AG04450 (cell line): ENCODE data around the gene UNC50. TPM values are rescaled to one million over a fixed set of nuclear protein-coding genes. Genes with fewer than 3 reads are reported as not detected.

Experiments used
- CTCF ChIA-PET: fragments of 300-600, 350-600 bp; formaldehyde crosslinking; extraction: SDS; loops from one replicate; lab custom pipeline; 2022; ENCODE audit warnings: antibody characterized with exemption, inconsistent platforms; lab: Charles Lee
- POLR2A ChIA-PET: fragments of 350-600 bp; formaldehyde crosslinking; extraction: SDS; loops from one replicate; lab custom pipeline; 2021; ENCODE audit warnings: antibody characterized with exemption, inconsistent platforms; lab: Yijun Ruan, JAX
- DNase-seq: peaks from one replicate; pipeline ENCODE4 v3.0.0-alpha.2; 2011; ENCODE audit warnings: low read depth, low spot score
- H3K27ac ChIP-seq: one replicate; pipeline ENCODE4 v1.5.1; 2012; ENCODE audit warnings: low read depth, low read length, control low read depth
- H3K27me3 ChIP-seq: one replicate; pipeline ENCODE4 v1.6.0; 2012; ENCODE audit warnings: low read length; ENCODE audit not compliant: control insufficient read depth, insufficient read depth
- H3K4me3 ChIP-seq: 2 replicates; pipeline ENCODE4 v1.5.1; 2011; ENCODE audit warnings: mild to moderate bottlenecking, low read depth, low read length, control low read depth
- H3K9me3 ChIP-seq: 2 replicates; pipeline ENCODE4 v1.5.1; 2012; ENCODE audit warnings: low read length; ENCODE audit not compliant: control insufficient read depth, insufficient read depth
- polyA plus RNA-seq: library from polyadenylated mRNA; depleted of rRNA; stranded (reverse); fragments of >200 nt; gene quantifications from 2 replicates; pipeline ENCODE4 v1.2.3, GENCODE V29; 2011
- TF ChIP-seq, protein P1 (sequence below): IDR thresholded peaks from 2 replicates; pipeline ENCODE4 v1.5.1; 2011; ENCODE audit warnings: low read depth, low read length, control low read depth, inconsistent platforms

UNC50 gene
- polyA plus RNA-seq, 1 experiment = 64.1 TPM

DNA sequence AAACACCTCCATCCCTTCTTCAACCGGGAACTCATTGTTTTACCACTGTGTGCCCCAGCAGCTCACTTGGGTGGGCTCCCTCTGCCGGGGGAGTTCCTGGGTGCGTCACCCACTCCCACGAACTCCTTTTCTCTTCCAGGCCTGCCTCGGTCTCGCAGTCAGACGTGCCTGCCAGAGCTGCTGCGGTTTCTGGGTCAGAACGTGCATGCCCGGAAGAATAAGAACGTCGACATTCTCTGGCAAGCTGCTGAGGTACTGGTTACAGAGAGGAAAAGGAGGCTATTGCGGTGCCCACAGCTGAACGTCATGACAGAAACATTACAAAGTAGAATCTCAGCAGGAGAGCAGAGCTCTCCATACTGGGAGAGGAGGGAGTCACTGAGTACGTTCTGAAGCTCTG is 35.7 kb upstream of the UNC50 start:
- Histone ChIP-seq H3K27me3 (no peaks in the 10 kb centered on the region), H3K4me3 (no peak overlapping the region), H3K27ac (no peak overlapping the region), H3K9me3 (no peaks in the 10 kb centered on the region; the same call in 1 of the 2 replicates)
- CTCF ChIA-PET = no interaction called here
- POLR2A ChIA-PET = no interaction called here
- DNase-seq = no peak
- TF ChIP-seq, protein P1, sequence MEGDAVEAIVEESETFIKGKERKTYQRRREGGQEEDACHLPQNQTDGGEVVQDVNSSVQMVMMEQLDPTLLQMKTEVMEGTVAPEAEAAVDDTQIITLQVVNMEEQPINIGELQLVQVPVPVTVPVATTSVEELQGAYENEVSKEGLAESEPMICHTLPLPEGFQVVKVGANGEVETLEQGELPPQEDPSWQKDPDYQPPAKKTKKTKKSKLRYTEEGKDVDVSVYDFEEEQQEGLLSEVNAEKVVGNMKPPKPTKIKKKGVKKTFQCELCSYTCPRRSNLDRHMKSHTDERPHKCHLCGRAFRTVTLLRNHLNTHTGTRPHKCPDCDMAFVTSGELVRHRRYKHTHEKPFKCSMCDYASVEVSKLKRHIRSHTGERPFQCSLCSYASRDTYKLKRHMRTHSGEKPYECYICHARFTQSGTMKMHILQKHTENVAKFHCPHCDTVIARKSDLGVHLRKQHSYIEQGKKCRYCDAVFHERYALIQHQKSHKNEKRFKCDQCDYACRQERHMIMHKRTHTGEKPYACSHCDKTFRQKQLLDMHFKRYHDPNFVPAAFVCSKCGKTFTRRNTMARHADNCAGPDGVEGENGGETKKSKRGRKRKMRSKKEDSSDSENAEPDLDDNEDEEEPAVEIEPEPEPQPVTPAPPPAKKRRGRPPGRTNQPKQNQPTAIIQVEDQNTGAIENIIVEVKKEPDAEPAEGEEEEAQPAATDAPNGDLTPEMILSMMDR = no peak

DNA sequence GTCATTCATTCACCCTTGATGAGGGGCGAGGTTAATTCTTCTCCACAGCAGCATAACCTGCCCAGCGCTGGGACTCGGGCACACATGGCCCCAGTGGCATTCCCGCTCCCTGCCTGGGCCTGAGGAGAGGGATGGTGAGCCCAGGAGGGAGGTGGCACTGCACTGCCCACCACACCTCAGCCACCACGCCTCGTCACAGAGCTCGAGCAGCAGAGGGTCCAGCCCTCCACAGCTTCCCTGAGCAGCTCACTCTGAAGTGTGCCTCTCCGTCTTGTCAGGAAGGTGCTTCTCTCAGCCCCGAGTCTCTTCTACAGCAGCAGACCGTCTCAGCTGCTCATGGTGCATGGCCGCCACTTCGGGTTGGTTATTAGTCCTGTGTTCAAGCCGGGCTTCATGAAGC is 35.0 kb upstream of the UNC50 start:
- no peak overlapping the region for H3K27ac ChIP-seq
- ChIA-PET CTCF (interaction anchor here (0.8 kb wide), 1 partner anchor 161 kb away, joined by 3 read pairs; no protein-coding TSS in a partner anchor), POLR2A (no interaction called here)
- no peak overlapping the region for H3K4me3 ChIP-seq
- H3K9me3 ChIP-seq = no peaks in the 10 kb centered on the region; the same call in 1 of the 2 replicates
- DNase-seq = no peak
- no peaks in the 10 kb centered on the region for H3K27me3 ChIP-seq
- TF ChIP-seq, protein P1 = no peak

DNA sequence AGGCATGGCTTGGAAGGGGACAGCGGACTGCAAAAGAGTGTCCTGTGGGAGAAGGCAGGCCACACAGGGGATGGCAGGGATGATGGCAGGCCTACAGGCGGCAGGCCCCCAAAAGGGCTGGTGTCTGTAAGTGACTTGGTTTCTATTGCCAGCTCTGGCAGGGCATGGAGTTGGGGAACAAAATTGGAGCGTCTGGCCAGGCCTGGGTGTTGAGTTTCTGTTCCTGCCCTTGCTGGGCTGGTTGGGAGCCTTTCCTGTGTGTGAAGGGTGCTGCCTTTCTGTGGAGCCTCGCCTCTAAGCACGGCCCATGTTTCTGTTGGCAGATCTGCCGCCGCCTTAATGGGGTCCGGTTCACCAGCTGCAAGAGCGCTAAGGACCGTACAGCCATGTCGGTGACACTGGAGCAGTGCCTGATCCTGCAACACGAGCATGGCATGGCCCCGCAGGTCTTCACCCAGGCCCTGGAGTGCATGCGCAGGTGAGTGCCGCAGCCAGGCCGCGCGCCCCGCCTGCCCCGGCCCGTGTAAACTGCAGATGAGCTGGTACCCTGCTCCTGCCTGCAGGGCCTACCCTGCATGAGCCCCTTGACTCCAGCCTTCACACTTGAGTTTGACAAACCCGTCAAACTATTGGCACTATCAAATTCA is 31.6 kb upstream of the UNC50 start:
- no peak for DNase-seq
- CTCF ChIA-PET = no interaction called here
- TF ChIP-seq, protein P1 = no peak
- Histone ChIP-seq H3K27ac (no peak overlapping the region), H3K27me3 (no peaks in the 10 kb centered on the region), H3K9me3 (no peaks in the 10 kb centered on the region; the same call in 1 of the 2 replicates), H3K4me3 (no peak overlapping the region)
- POLR2A ChIA-PET = no interaction called here

DNA sequence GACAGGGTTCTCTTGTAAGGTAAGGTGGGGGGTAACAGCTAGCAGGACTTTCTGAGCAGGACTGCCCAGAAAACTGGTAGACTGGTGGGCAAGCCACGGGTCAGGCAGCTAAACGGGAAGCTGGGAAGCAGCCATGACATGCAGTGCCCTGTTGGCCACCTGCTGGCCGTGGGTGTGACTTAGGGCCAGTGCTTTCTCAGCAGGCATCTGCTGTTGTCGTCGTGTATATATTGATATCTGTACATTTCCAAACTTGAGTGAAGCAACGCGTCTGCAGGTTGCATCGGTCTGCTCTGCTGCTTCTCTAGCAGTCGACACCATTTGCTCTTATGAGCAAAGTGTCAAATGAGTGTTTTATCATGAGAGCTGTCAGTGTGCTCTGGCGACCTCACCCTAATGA is 31.1 kb upstream of the UNC50 start:
- ChIA-PET POLR2A (no interaction called here), CTCF (no interaction called here)
- H3K27ac ChIP-seq = no peak overlapping the region
- H3K4me3 ChIP-seq = no peak overlapping the region
- DNase-seq = no peak
- no peaks in the 10 kb centered on the region for H3K27me3 ChIP-seq
- H3K9me3 ChIP-seq = no peaks in the 10 kb centered on the region; the same call in 1 of the 2 replicates
- TF ChIP-seq, protein P1 = peak; percentile 16; the same call in 1 of the 2 replicates

DNA sequence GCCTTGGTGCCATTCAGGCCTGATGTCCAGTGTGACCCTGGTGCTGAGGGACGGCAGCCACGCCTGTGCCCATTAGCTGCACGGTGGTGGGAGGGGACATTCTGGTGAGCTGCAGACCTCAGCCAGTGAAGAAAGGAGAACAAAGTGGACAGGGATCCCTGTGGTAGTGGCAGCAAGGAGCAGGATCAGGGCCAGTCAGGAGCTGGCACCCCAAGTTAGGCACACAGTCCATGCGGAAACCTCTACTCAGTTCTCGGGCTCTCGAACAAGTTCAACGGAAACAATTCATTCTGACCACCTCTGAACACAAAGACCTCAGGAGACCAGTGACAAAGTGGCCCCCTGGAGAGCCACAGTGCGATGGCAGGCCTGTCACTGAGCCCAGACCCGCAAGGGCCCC is 30.2 kb upstream of the UNC50 start:
- Histone ChIP-seq H3K4me3 (no peak overlapping the region), H3K9me3 (no peaks in the 10 kb centered on the region; the same call in 1 of the 2 replicates), H3K27me3 (no peaks in the 10 kb centered on the region), H3K27ac (no peak overlapping the region)
- ChIA-PET POLR2A (no interaction called here), CTCF (no interaction called here)
- TF ChIP-seq, protein P1 = no peak
- no peak for DNase-seq
